Measurements from ENCODE around the gene TEX19.
"Not testable (repeated sequence)": the region's sequence is repeated elsewhere in the genome, so short reads cannot be mapped to it uniquely, and the experiment has no call there.

The TEX19 gene

GRCh38 chr17:82338858-82339633, 20.0 kb upstream of the TEX19 start:
- DNase-seq = peak; percentile 18 to 42

GRCh38 chr17:82339634-82340580, 19.1 kb upstream of the TEX19 start:
- no peak for DNase-seq

- no peak for DNase-seq
Observed at GRCh38 chr17:82342361-82343079, 16.5 kb upstream of the TEX19 start.

- DNase-seq = peak in 1 of 2 experiments; percentile 26
Observed at GRCh38 chr17:82343560-82343959, 15.5 kb upstream of the TEX19 start.

- no peak for DNase-seq
Observed at GRCh38 chr17:82344175-82344907, 14.7 kb upstream of the TEX19 start.

GRCh38 chr17:82345151-82345976, 13.7 kb upstream of the TEX19 start:
- DNase-seq = no peak

GRCh38 chr17:82346342-82347300, 12.4 kb upstream of the TEX19 start:
- no peak for DNase-seq

- not testable (repeated sequence) for DNase-seq
Observed at GRCh38 chr17:82347994-82348393, 11.1 kb upstream of the TEX19 start.

- no peak for DNase-seq
Observed at GRCh38 chr17:82348434-82348833, 10.6 kb upstream of the TEX19 start.

- DNase-seq = no peak
Observed at GRCh38 chr17:82348866-82349265, 10.2 kb upstream of the TEX19 start.

GRCh38 chr17:82349287-82349701, 9.8 kb upstream of the TEX19 start:
- no peak for DNase-seq

GRCh38 chr17:82350182-82351030, 8.6 kb upstream of the TEX19 start:
- DNase-seq = no peak

GRCh38 chr17:82351254-82351712, 7.8 kb upstream of the TEX19 start:
- DNase-seq = no peak

GRCh38 chr17:82351713-82352488, 7.1 kb upstream of the TEX19 start:
- DNase-seq = peak; percentile 80 to 96

GRCh38 chr17:82353484-82353883, 5.6 kb upstream of the TEX19 start:
- DNase-seq = no peak

GRCh38 chr17:82354804-82355308, 4.2 kb upstream of the TEX19 start:
- DNase-seq = no peak

- DNase-seq = no peak
Observed at GRCh38 chr17:82355770-82356427, 3.1 kb upstream of the TEX19 start.
